ENCODE data around the gene FAM131B.

DNA sequence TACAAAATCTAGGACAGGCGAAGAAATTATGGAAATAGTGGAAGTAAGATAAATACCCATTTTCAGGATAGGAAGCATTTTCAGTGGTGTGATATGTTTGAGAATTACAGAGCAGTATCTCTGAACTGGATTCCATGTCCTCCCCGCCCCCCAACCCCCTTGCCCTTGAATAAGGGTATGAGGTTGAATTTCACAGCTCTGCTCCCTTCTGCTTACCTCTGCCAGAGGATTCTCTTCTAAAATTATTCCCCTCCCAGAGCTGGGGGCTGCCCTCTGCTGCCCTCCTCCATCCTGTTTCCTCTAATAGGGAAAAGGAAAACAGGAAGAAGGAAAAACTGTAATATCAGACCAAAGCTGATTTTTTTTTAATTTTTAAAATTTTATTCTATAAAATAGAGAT, 53.9 kb downstream of the FAM131B start:
- TF ChIP-seq, protein P1, sequence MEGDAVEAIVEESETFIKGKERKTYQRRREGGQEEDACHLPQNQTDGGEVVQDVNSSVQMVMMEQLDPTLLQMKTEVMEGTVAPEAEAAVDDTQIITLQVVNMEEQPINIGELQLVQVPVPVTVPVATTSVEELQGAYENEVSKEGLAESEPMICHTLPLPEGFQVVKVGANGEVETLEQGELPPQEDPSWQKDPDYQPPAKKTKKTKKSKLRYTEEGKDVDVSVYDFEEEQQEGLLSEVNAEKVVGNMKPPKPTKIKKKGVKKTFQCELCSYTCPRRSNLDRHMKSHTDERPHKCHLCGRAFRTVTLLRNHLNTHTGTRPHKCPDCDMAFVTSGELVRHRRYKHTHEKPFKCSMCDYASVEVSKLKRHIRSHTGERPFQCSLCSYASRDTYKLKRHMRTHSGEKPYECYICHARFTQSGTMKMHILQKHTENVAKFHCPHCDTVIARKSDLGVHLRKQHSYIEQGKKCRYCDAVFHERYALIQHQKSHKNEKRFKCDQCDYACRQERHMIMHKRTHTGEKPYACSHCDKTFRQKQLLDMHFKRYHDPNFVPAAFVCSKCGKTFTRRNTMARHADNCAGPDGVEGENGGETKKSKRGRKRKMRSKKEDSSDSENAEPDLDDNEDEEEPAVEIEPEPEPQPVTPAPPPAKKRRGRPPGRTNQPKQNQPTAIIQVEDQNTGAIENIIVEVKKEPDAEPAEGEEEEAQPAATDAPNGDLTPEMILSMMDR (IDR thresholded peaks at IDR 0.05; ENCODE audit: insufficient read depth, low read length), result no peak
- TF ChIP-seq POLR2AphosphoS5 (IDR thresholded peaks at IDR 0.05; ENCODE audit: low read depth) (no peak), GABPA (IDR thresholded peaks at IDR 0.05; ENCODE audit: low read depth) (no peak), SPI1 (IDR thresholded peaks at IDR 0.05; ENCODE audit: borderline replicate concordance, low read depth) (no peak)
- TF ChIP-seq, protein P2, sequence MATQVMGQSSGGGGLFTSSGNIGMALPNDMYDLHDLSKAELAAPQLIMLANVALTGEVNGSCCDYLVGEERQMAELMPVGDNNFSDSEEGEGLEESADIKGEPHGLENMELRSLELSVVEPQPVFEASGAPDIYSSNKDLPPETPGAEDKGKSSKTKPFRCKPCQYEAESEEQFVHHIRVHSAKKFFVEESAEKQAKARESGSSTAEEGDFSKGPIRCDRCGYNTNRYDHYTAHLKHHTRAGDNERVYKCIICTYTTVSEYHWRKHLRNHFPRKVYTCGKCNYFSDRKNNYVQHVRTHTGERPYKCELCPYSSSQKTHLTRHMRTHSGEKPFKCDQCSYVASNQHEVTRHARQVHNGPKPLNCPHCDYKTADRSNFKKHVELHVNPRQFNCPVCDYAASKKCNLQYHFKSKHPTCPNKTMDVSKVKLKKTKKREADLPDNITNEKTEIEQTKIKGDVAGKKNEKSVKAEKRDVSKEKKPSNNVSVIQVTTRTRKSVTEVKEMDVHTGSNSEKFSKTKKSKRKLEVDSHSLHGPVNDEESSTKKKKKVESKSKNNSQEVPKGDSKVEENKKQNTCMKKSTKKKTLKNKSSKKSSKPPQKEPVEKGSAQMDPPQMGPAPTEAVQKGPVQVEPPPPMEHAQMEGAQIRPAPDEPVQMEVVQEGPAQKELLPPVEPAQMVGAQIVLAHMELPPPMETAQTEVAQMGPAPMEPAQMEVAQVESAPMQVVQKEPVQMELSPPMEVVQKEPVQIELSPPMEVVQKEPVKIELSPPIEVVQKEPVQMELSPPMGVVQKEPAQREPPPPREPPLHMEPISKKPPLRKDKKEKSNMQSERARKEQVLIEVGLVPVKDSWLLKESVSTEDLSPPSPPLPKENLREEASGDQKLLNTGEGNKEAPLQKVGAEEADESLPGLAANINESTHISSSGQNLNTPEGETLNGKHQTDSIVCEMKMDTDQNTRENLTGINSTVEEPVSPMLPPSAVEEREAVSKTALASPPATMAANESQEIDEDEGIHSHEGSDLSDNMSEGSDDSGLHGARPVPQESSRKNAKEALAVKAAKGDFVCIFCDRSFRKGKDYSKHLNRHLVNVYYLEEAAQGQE (IDR thresholded peaks at IDR 0.05; ENCODE audit: insufficient replicate concordance, low read depth), result no peak
